ENCODE results near the gene ZCCHC8. TPM values are rescaled to one million over a fixed set of nuclear protein-coding genes. Genes with fewer than 3 reads are reported as not detected.

ZCCHC8 gene
- total RNA-seq, 1 experiment from 2014 or later, result 40.1 TPM

DNA sequence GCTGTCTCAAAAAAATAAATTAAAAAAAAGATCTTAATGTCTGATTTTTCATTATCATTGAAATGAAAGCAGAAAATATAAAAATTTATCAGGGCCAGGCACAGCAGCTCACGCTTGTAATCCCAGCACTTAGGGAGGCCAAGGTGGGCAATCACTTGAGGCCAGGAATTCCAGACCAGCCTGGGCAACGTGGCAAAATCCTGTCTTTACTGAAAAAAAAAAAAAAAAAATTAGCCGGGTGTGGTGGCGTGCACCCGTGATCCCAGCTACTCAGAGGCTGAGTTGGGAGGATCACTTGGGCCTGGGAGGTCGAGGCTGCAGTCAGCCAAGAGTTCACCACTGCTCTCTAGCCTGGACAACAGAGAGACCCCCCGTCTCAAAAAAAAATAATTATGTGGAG, 40.7 kb downstream of the ZCCHC8 start:
- TF ChIP-seq, protein P1, sequence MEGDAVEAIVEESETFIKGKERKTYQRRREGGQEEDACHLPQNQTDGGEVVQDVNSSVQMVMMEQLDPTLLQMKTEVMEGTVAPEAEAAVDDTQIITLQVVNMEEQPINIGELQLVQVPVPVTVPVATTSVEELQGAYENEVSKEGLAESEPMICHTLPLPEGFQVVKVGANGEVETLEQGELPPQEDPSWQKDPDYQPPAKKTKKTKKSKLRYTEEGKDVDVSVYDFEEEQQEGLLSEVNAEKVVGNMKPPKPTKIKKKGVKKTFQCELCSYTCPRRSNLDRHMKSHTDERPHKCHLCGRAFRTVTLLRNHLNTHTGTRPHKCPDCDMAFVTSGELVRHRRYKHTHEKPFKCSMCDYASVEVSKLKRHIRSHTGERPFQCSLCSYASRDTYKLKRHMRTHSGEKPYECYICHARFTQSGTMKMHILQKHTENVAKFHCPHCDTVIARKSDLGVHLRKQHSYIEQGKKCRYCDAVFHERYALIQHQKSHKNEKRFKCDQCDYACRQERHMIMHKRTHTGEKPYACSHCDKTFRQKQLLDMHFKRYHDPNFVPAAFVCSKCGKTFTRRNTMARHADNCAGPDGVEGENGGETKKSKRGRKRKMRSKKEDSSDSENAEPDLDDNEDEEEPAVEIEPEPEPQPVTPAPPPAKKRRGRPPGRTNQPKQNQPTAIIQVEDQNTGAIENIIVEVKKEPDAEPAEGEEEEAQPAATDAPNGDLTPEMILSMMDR (IDR thresholded peaks at IDR 0.05; ENCODE audit: insufficient read depth in 1 of 2, low read depth in 1 of 2, low read length in 1 of 2, severe bottlenecking in 1 of 2, unreplicated experiment in 1 of 2), result no peak
- no peak overlapping the region for H3K27ac Mint-ChIP-seq (ENCODE audit: unreplicated experiment)
- POLR2A ChIA-PET, result no interaction called here
- intact Hi-C loops (cut with micrococcal nuclease; ENCODE audit: unreplicated experiment), result no loop called here
- no peak overlapping the region for H3K4me3 Mint-ChIP-seq (ENCODE audit: unreplicated experiment)
- H3K36me3 Mint-ChIP-seq (ENCODE audit: insufficient read depth, unreplicated experiment), result peaks cover 15% of the 10 kb centered on the region
- no peak for DNase-seq
- H3K36me3 ChIP-seq (ENCODE audit: control insufficient read depth, insufficient read depth, low read length), result no peaks in the 10 kb centered on the region
- H3K27me3 Mint-ChIP-seq (ENCODE audit: insufficient read depth, unreplicated experiment), result no peaks in the 10 kb centered on the region
- H3K9me3 Mint-ChIP-seq (ENCODE audit: unreplicated experiment), result no peaks in the 10 kb centered on the region
- H3K4me1 ChIP-seq, result peaks cover 23% of the 10 kb centered on the region
- no peaks in the 10 kb centered on the region for H3K9me3 ChIP-seq
- H3K4me1 Mint-ChIP-seq (ENCODE audit: low read depth, unreplicated experiment), result peaks cover 6% of the 10 kb centered on the region
- no peak overlapping the region for H3K4me3 ChIP-seq (ENCODE audit: low read depth, low read length)
- H3K27me3 ChIP-seq (replicated peaks; ENCODE audit: control insufficient read depth, insufficient read depth, low read length), result no peaks in the 10 kb centered on the region
- CTCF ChIA-PET, result no interaction called here
- BruUV-seq (replicated peaks), result no TSS peak

DNA sequence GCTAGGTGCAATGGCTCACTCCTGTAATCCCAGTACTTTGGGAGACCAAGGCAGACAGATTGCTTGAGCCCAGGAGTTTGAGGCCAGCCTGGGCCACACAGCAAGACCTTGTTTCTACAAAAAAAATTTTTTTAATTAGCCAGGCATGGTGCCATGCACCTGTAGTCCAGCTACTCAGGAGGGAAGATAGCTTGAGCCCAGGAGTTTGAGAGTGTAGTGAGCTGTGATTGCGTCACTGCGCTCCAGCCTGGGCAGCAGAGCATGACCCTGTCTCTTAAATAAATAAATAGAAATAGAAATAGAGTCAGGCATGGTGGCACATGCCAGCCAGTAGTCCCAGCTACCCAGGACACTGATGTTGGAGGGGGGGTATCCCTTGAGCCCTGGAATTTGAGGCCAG, 41.5 kb downstream of the ZCCHC8 start:
- H3K27ac Mint-ChIP-seq (ENCODE audit: unreplicated experiment), result no peak overlapping the region
- H3K4me3 Mint-ChIP-seq (ENCODE audit: unreplicated experiment), result no peak overlapping the region
- Histone ChIP-seq H3K4me3 (ENCODE audit: low read depth, low read length) (no peak overlapping the region), H3K9me3 (no peaks in the 10 kb centered on the region), H3K36me3 (ENCODE audit: control insufficient read depth, insufficient read depth, low read length) (no peaks in the 10 kb centered on the region), H3K27me3 (replicated peaks; ENCODE audit: control insufficient read depth, insufficient read depth, low read length) (no peaks in the 10 kb centered on the region), H3K4me1 (peaks cover 23% of the 10 kb centered on the region)
- no peaks in the 10 kb centered on the region for H3K9me3 Mint-ChIP-seq (ENCODE audit: unreplicated experiment)
- BruUV-seq (replicated peaks), result no TSS peak
- peaks cover 10% of the 10 kb centered on the region for H3K36me3 Mint-ChIP-seq (ENCODE audit: insufficient read depth, unreplicated experiment)
- ChIA-PET POLR2A (interaction anchor here (0.7 kb wide), 1 partner anchor 47 kb away, joined by 4 read pairs; no protein-coding TSS in a partner anchor), CTCF (no interaction called here)
- DNase-seq, result no peak
- peaks cover 6% of the 10 kb centered on the region for H3K4me1 Mint-ChIP-seq (ENCODE audit: low read depth, unreplicated experiment)
- TF ChIP-seq, protein P1 (IDR thresholded peaks at IDR 0.05; ENCODE audit: insufficient read depth in 1 of 2, low read depth in 1 of 2, low read length in 1 of 2, severe bottlenecking in 1 of 2, unreplicated experiment in 1 of 2), result no peak
- H3K27me3 Mint-ChIP-seq (ENCODE audit: insufficient read depth, unreplicated experiment), result no peaks in the 10 kb centered on the region
- intact Hi-C loops (cut with micrococcal nuclease; ENCODE audit: unreplicated experiment), result no loop called here

DNA sequence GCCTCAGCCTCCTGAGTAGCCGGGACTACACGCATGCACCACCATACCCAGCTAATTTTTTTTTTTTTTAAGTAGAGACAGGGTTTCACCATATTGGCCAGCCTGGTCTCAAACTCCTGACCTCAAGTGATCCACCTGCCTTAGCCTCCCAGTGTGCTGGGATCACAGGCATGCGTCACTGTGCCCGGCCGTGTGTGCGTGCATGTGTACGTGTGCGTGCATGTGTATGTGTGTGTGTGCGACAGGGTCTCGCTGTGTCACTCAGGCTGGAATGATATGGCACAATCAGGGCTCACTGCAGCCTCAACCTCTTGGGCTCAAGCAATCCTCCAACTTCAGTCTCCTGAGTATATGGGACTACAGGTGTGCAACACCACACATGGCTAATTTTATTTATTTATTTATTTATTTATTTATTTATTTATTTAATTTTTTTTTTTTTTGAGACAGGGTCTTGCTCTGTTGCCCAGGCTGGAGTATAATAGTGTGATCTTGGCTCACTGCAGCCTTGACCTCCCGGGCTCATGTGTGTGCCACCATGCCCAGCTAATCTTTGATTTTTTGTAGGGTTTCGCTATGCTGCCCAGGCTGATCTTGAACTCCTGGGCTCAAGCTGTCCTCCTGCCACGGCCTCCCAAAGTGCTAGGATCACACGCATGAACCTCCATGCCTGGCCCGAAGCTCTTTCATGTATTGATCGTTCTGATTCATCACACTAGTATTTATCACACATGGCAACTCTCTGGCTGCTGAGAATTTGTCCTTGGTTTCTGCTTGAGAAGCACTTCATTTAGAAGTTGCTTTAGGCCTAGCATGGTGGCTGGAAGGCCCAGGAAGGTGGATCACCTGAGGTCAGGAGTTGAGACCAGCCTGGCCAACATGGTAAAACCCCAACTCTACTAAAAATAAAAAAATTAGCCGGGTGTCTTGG, 42.4 kb downstream of the ZCCHC8 start:
- CTCF ChIA-PET, result no interaction called here
- TF ChIP-seq, protein P1 (IDR thresholded peaks at IDR 0.05; ENCODE audit: insufficient read depth in 1 of 2, low read depth in 1 of 2, low read length in 1 of 2, severe bottlenecking in 1 of 2, unreplicated experiment in 1 of 2), result no peak
- Histone ChIP-seq H3K36me3 (ENCODE audit: control insufficient read depth, insufficient read depth, low read length) (no peaks in the 10 kb centered on the region), H3K9me3 (no peaks in the 10 kb centered on the region), H3K4me3 (ENCODE audit: low read depth, low read length) (no peak overlapping the region), H3K27me3 (replicated peaks; ENCODE audit: control insufficient read depth, insufficient read depth, low read length) (no peaks in the 10 kb centered on the region), H3K4me1 (peaks cover 23% of the 10 kb centered on the region)
- no TSS peak for BruUV-seq (replicated peaks)
- Mint-ChIP-seq H3K27me3 (ENCODE audit: insufficient read depth, unreplicated experiment) (no peaks in the 10 kb centered on the region), H3K36me3 (ENCODE audit: insufficient read depth, unreplicated experiment) (peaks cover 6% of the 10 kb centered on the region), H3K4me3 (ENCODE audit: unreplicated experiment) (no peak overlapping the region), H3K27ac (ENCODE audit: unreplicated experiment) (no peak overlapping the region), H3K9me3 (ENCODE audit: unreplicated experiment) (no peaks in the 10 kb centered on the region), H3K4me1 (ENCODE audit: low read depth, unreplicated experiment) (peaks cover 6% of the 10 kb centered on the region)
- POLR2A ChIA-PET, result no interaction called here
- intact Hi-C loops (cut with micrococcal nuclease; ENCODE audit: unreplicated experiment), result no loop called here
- no peak for DNase-seq

All from Caco-2 (cell line).